Mammary epithelial cell (primary cell): ENCODE measurements around the gene ZBTB39.

Experiments used
- CTCF ChIP-seq, 2 donors: IDR thresholded peaks in 1 of 2; conservative IDR thresholded peaks in 1 of 2; 2 replicates each; pipeline ENCODE4 v1.5.1; 2011 to 2012; ENCODE audit warnings: inconsistent platforms in 2 of 2, low read length in 2 of 2, mild to moderate bottlenecking in 2 of 2, control low read depth in 1 of 2, low read depth in 1 of 2; ENCODE audit not compliant: insufficient read depth in 1 of 2; ENCODE audit errors: extremely low read depth in 1 of 2
- EZH2 ChIP-seq: IDR thresholded peaks from 2 replicates; pipeline ENCODE4 v1.6.1; 2012; ENCODE audit warnings: low read length, inconsistent platforms, borderline replicate concordance

- TF ChIP-seq CTCF (conservative IDR thresholded peaks at IDR 0.05 in 1 of 2, IDR thresholded peaks at IDR 0.05 in 1 of 2; ENCODE audit: extremely low read depth in 1 of 2, insufficient read depth in 1 of 2, low read depth in 1 of 2, low read length in 2 of 2) (no peak), EZH2 (no peak)
Measured at GRCh38 chr12:57018906-57019305, 12.6 kb upstream of the ZBTB39 start.
